ENCODE results near the gene NRXN2.
A peak's percentile ranks its signal among the peaks of the same experiment; 100 is the strongest.

DNA sequence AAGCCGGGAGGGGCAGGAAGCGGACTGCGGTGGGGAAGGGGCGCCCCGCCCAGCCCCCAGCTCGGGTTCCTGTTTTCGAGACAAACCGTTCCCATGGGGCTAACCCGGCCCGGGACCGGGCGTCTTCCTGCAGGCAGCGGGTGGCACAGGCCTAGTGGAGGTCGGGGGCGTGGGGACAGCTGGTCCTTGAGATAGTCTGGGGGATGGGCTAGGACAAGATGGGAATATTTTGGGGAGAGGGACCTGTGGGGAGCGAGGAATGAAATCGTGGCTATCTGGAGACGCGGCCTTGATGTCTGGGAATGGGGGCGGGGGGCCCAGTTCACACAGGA, 22.2 kb upstream of the NRXN2 start:
- TF ChIP-seq EZH2 (IDR thresholded peaks at IDR 0.05; ENCODE audit: insufficient read depth, low read length): peak; percentile 89
- TF ChIP-seq, protein P1, sequence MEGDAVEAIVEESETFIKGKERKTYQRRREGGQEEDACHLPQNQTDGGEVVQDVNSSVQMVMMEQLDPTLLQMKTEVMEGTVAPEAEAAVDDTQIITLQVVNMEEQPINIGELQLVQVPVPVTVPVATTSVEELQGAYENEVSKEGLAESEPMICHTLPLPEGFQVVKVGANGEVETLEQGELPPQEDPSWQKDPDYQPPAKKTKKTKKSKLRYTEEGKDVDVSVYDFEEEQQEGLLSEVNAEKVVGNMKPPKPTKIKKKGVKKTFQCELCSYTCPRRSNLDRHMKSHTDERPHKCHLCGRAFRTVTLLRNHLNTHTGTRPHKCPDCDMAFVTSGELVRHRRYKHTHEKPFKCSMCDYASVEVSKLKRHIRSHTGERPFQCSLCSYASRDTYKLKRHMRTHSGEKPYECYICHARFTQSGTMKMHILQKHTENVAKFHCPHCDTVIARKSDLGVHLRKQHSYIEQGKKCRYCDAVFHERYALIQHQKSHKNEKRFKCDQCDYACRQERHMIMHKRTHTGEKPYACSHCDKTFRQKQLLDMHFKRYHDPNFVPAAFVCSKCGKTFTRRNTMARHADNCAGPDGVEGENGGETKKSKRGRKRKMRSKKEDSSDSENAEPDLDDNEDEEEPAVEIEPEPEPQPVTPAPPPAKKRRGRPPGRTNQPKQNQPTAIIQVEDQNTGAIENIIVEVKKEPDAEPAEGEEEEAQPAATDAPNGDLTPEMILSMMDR (IDR thresholded peaks at IDR 0.05; ENCODE audit: insufficient read depth, low read depth, low read length): no peak

Measured in astrocyte (in vitro differentiated cells and primary cell).